Fibroblast of villous mesenchyme (primary cell): ENCODE data around the gene SPATA16. TPM values are rescaled to one million over a fixed set of nuclear protein-coding genes. Genes with fewer than 3 reads are reported as not detected.

Source experiments
- DNase-seq: peaks from one replicate; pipeline ENCODE4 v3.0.0-alpha.2; 2010; ENCODE audit warnings: low read depth
- H3K4me3 ChIP-seq: 2 replicates; pipeline ENCODE4 v1.5.1; 2011; ENCODE audit warnings: low read depth, mild to moderate bottlenecking, low read length
- CTCF ChIP-seq: IDR thresholded peaks from 2 replicates; pipeline ENCODE4 v1.5.1; 2012; ENCODE audit warnings: low read depth, mild to moderate bottlenecking, low read length; ENCODE audit not compliant: insufficient read depth
- total RNA-seq: library from RNA; depleted of rRNA; stranded (reverse); fragments of >200 nt; gene quantifications from 2 replicates; pipeline ENCODE4 v1.2.3, GENCODE V29; 2012

The SPATA16 gene
- total RNA-seq, 1 donor = not detected

GRCh38 chr3:173135059-173135458, 6.0 kb downstream of the SPATA16 start:
- no peak for DNase-seq

GRCh38 chr3:173128633-173129032, 12.4 kb downstream of the SPATA16 start:
- TF ChIP-seq CTCF = no peak

More at GRCh38 chr3:173135059-173135458, 6.0 kb downstream of the SPATA16 start:
- no peak overlapping the region for H3K4me3 ChIP-seq
- TF ChIP-seq CTCF = no peak

GRCh38 chr3:173111321-173111720, 29.7 kb downstream of the SPATA16 start:
- no peak overlapping the region for H3K4me3 ChIP-seq
- DNase-seq = no peak
- no peak for TF ChIP-seq CTCF

More at GRCh38 chr3:173128633-173129032, 12.4 kb downstream of the SPATA16 start:
- H3K4me3 ChIP-seq = no peak overlapping the region
- no peak for DNase-seq

GRCh38 chr3:173109143-173109542, 31.9 kb downstream of the SPATA16 start:
- DNase-seq = no peak
- H3K4me3 ChIP-seq = no peak overlapping the region
- no peak for TF ChIP-seq CTCF

GRCh38 chr3:173103469-173103868, 37.6 kb downstream of the SPATA16 start:
- H3K4me3 ChIP-seq = no peak overlapping the region
- no peak for DNase-seq
- TF ChIP-seq CTCF = no peak

GRCh38 chr3:173098959-173099358, 42.1 kb downstream of the SPATA16 start:
- TF ChIP-seq CTCF = no peak
- no peak overlapping the region for H3K4me3 ChIP-seq
- no peak for DNase-seq
